Hematopoietic multipotent progenitor cell treated with erythropoietin and hydrocortisone succinate and interleukin-3 and kit ligand, for 17 days (in vitro differentiated cells): ENCODE data around the gene DIP2A.

Source experiments
- DNase-seq: peaks from one replicate; pipeline ENCODE4 v3.0.0-alpha.2; 2015; ENCODE audit warnings: low spot score

The DIP2A gene, protein sequence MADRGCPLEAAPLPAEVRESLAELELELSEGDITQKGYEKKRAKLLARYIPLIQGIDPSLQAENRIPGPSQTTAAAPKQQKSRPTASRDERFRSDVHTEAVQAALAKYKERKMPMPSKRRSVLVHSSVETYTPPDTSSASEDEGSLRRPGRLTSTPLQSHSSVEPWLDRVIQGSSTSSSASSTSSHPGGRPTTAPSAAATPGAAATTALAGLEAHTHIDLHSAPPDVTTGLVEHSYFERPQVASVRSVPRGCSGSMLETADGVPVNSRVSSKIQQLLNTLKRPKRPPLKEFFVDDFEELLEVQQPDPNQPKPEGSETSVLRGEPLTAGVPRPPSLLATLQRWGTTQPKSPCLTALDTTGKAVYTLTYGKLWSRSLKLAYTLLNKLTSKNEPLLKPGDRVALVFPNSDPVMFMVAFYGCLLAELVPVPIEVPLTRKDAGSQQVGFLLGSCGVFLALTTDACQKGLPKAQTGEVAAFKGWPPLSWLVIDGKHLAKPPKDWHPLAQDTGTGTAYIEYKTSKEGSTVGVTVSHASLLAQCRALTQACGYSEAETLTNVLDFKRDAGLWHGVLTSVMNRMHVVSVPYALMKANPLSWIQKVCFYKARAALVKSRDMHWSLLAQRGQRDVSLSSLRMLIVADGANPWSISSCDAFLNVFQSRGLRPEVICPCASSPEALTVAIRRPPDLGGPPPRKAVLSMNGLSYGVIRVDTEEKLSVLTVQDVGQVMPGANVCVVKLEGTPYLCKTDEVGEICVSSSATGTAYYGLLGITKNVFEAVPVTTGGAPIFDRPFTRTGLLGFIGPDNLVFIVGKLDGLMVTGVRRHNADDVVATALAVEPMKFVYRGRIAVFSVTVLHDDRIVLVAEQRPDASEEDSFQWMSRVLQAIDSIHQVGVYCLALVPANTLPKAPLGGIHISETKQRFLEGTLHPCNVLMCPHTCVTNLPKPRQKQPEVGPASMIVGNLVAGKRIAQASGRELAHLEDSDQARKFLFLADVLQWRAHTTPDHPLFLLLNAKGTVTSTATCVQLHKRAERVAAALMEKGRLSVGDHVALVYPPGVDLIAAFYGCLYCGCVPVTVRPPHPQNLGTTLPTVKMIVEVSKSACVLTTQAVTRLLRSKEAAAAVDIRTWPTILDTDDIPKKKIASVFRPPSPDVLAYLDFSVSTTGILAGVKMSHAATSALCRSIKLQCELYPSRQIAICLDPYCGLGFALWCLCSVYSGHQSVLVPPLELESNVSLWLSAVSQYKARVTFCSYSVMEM (N-terminal part only)

DNA sequence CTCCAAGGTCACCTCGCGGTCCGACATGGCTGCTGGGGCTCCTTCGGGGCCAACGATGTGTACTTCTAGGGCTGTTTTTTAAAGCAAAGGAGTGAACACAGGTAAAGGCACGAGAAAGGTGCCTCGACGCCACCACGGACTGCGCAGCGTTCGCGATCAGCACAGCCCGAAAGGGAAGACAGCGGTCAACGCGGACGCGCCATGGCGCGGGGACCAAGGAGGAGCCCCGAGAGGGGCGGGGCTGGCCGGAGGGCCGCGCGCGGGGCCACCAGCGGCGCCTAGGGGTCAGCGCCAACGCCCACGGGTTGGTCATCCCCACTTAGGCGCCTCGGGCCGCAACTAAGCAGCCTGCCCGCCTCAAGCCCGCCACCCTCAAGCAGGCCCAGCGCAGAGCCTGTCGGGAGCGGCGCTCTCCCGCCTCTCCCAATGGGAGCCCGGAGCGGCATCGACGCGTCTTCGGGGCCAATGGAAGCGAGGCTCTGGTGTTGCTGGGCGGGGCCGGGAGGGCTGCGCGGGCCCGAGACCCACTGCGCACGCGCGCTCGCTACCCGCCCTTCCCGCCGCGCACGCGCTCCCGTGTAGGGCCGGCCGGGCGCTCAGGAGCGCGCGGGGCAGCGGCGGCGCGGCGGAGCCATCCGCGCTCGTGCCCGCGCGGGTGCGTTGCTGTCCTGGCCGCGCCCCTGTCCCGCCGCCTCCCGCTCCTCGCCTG, at the start of gene DIP2A:
Gene DIP2A, plus strand, starts transcription at position 577 of the 709 bp plus-strand sequence. CDS start 241 bp downstream, outside the sequence.
- DNase-seq = peak; percentile 98

DNA sequence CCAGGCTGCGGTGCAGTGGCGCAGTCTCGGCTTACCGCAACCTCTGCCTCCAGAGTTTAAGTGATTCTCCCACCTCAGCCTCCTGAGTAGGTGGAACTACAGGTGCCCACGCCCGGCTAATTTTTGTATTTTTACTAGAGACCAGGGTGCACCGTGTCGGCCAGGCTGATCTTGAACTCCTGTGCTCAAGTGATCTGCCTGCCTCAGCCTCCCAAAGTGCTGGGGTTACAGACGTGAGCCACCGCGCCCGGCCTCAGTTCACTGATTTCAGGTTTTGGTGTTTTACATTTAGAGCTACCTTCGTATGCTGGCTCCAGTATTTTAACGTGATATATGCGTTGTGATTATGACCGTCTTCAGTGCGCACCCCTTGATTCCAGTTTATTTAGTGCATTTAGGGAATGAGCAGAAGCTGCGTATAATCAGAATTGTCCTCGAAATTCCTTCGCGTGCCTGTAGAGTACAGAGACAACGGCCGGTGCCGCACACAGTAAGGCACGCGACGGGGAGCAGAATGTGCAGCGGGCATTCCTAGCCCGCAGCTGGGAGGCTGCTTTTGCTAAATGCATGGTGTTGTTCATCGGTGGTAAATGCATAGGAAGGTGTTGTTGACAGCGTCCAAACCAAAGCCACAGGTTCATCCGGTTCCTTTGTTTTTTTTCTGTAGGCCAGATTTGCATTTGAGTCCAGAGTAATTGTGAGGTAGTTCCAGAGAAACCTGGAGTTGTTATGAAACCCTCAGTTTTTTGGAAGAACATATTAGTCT, 48.9 kb upstream of the DIP2A start:
- DNase-seq = no peak

DNA sequence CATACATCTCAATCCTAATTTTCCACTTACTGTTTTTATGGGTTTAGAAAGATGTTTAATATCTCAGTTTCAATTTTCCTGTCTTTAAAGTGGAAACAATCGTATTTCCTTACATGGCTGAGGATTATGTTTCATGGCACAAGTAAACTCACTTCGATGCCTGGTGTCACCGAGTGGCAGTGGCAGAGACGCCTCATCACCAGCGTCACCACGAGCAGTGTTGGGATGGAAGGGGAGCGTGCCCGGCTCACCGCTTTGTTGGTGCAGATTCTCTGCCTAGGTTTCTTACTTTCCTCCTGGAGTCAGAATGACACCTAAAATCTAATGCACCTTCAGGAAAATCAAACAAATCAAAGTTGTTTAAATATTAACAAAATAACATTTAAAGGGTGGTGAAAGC, 48.2 kb upstream of the DIP2A start:
- DNase-seq = no peak

DNA sequence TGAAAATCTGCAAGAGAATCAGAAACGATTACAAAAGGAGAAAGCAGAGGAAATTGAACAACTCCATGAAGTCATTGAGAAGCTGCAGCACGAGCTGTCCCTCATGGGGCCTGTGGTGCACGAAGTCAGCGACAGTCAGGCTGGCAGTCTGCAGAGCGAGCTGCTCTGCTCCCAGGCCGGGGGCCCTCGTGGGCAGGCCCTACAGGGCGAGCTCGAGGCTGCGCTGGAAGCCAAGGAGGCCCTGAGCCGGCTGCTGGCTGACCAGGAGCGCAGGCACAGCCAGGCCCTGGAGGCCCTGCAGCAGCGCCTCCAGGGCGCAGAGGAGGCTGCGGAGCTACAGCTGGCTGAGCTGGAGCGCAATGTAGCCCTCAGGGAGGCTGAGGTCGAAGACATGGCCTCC, 47.5 kb upstream of the DIP2A start:
- DNase-seq = no peak

DNA sequence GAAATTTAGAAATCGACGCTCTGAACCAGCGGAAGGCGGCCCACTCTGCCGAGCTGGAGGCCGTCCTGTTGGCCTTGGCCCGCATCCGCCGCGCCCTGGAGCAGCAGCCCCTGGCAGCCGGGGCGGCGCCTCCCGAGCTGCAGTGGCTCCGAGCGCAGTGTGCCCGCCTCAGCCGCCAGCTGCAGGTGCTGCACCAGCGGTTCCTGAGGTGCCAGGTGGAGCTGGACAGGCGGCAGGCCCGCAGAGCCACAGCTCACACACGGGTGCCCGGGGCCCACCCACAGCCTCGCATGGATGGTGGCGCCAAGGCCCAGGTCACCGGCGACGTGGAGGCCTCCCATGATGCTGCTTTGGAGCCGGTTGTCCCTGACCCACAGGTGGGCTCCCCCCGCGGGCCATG, 47.0 kb upstream of the DIP2A start:
- DNase-seq = no peak

DNA sequence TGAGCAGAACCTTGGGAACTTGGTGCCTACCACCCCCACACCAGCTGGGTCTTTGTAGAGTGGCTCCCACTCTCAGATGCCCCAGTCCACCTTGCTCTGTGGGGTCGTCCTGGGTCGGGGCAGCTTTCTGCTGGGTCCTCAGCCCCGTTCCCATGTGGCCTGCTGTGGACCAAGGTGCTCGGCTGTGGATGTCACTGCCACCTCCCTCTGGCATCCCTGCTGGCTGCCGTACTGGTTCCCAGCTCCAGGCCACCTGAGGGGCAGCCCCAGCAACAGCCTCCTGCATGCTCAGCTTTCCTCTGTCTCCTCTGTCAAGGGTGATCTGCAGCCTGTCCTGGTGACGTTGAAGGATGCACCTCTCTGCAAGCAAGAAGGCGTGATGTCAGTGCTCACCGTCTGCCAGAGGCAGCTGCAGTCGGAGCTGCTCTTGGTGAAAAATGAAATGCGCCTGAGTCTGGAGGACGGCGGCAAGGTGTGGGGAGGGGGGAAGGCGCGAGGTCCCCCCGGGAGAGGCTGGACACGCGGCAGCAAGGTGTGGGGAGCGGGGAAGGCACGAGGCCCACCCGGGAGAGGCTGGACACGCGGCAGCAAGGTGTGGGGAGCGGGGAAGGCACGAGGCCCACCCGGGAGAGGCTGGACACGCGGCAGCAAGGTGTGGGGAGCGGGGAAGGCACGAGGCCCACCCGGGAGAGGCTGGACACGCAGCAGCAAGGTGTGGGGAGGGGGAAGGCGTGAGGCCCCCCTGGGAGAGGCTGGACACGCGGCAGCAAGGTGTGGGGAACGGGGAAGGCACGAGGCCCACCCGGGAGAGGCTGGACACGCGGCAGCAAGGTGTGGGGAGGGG, 45.9 kb upstream of the DIP2A start:
- no peak for DNase-seq

DNA sequence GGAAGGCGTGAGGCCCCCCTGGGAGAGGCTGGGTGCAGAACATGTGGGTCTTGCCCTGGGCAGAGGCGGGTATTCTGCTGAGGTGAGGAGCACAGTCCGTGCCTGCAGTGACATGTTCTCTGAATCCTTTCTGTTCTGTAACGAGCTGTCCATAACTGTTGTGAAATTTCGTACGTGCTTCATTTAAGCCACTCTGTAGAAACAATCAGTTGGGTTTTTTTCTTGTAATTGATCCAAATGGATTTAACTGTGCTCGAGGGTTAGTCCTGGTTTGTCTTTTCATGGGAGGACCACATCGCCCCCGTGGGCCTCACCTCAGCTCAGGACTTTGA, 45.4 kb upstream of the DIP2A start:
- no peak for DNase-seq

DNA sequence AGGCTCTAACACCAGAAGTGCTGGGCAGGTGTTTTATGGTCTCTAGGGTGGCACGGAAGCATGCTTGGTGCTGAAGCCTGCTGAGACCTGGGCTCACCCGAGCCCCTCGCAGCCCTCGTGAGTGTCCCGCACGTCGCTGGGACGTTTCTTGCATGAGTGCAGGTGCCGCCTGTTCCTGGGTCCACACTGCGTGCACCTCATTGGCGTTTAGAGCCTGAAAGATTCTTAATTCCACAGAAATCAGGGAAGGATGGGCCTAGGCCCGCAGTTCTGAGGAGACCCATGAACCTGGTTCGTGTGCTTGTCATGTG, 43.8 kb upstream of the DIP2A start:
- DNase-seq = no peak

DNA sequence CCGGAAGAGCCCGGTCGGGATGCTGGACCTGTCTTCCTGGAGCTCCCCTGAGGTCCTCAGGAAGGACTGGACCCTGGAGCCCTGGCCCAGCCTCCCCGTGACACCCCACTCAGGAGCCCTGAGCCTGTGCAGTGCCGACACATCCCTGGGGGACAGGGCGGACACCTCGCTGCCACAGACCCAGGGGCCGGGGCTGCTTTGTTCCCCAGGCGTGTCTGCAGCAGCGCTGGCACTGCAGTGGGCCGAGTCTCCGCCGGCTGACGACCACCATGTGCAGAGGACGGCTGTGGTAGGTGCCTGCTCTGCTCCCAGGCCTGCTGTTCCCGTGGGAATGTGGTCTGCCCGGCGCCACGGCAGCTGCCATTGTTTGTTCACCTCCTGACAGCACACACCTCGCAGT, 42.1 kb upstream of the DIP2A start:
- DNase-seq = no peak

DNA sequence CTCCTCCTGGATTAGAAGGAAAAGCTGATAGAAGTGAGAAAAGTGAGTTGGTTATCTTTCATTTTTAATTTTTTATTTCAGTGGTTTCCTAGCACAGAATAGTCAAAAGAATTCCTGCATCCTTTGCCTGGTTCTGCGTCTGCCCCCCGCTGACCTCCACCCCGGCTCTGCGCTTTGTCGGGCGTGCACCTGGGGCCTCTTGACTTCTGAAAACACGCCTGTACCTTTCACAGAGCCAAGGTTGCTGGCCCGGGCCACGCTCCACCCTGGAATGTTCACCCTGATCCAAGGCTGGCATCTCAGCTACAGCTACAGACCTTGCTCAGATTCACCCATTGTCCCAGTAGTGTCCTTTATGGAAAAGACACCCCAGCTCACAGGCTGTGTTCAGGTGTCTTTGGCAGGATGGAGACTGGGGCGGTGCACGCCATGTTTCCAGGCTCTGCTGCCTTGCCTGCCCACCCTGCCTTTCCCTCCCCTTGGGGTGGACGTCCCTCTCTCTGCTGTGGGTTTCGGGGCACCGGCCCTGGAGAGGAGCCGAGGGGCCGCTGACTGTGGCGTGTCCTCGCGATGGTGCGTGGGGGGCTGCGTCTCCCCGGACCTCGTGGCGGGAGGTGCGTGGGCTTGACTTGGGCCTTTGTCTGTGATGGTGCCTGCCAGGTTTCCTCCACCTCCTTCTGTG, 40.3 kb upstream of the DIP2A start:
- DNase-seq = no peak

DNA sequence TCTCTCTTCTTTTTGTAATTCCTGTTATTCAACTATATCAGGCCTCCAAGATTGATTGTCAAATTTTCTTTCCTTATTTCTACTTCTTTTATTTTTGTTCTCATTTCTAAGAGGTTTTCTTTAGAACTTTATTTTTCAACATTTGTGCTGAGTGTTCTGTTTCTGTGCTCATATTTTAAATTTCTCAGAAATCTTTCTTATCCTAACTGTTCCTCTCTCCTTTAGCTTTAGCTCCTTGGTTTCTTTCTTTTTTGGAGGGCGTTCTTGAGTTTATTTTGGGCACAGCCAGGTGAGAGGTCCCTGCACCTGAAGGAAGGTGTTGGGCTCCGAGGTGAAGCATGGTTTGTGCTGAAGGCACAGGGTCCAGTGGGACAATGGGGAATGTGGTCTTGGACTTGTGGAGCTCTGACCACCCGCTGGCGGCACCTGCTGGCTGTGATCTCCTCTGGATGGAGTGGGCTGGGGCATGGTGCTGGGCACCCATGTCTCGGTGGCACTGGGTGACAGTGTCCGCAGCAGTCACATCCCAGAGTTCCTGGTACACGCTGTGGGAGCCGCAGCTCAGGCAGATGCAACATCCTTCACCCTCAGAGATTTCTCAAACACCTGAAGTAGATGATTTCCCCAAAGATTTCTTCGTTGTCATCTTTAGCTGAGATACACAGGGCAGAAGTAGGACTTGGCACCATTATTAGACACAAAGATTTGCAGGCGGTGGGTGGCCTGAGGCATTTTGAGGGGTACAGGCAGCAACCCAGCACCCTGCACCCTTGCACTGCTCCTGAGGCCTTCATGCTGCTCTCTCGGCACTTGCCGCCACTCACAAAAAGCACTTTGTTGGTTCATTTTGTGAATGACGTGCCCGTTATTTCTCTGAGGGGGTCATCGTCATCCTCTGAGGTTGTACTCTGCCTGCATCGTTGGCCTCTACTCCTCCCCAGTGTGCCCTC, 38.2 kb upstream of the DIP2A start:
- DNase-seq = no peak

DNA sequence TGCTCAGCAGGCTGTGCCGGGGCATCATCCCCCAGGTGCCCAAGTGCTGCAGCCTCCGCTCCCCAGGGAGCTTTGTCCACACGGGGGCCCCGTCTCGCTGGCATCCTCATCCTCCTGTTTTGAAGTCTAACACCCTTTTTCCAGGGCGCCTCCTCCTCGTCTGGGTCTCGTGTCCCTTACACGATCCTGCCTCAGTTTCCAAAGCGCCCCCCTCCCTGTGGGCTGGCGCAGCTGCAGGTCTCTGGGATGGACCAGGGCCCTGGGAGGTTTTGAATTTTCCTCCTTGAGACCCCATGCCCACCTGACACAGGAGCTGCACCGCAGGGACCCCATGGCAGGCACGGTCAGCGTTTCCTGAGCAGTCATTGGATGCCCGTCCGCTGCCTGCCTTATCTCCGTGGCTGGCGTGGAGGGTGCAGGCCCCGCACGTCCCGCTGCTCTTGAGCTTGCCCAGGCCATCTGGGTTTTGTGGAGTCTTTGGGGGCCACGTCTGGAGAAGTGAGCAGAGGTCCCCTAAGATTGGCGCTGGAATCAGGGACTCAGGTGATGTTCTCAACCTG, 37.4 kb upstream of the DIP2A start:
- DNase-seq = no peak

DNA sequence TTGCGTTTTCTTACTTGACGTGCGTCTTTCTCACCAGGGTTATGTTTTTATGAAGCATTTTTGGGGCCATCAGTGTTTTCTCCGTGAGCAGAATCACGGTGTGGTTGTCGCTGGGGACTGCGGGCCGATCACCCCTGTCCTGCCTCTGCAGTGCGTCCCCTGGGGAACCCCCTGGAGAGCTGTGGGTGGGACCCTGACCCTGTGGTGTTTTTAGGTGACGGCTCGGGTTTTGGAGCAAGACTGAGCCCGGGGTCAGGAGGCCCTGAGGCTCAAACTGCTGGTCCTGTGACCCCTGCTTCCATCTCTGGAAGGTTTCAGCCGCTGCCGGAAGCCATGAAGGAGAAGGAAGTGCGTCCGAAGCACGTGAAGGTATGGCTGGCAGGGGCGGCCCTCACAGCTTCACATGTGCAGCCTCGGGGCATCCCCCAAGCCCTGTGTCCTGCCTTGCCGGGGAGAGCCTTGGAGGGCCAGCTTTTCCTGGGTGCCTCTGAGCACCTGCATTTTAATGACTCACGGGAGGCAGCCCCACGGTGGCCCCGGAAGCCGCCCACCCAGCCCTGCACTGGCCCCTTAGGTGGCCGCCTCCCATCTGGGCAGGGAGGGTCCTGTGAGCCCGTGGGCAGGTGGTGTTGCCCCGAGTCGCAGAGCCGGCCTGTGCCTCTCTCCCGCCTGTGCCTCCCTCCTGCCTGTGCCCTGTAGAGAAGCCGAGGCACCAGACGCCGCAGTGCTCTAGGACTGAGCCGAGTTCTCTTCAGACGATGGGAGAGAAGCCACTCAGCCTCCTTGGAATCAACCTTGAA, 36.7 kb upstream of the DIP2A start:
- no peak for DNase-seq

DNA sequence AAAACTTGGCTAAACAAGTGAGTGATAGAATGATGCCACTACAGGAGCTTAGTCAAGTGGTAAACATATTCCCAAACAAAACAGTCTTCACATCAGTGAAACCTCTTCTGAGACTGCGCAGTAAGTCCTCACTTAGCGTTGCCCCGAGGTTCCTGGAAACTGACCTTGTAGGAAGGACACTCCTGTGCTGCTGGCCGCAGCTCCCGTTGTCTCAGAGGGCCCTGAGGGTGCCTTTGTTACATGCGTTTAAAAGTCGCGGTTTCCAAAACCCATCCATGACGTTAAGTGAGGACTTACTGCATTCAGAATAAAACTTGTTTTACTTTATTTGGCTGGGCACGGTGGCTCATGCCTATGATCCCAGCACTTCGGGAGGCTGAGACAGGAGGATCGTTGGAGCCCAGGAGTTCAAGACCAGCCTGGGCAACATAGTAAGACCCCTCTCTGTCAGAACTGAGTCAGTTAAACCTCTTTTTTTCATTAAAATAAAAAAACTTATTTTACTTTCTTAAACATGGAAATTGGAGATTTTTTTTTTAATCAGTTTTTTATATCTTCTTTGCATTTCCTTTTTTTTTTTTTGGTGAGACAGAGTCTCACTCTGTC, 36.0 kb upstream of the DIP2A start:
- DNase-seq = no peak

DNA sequence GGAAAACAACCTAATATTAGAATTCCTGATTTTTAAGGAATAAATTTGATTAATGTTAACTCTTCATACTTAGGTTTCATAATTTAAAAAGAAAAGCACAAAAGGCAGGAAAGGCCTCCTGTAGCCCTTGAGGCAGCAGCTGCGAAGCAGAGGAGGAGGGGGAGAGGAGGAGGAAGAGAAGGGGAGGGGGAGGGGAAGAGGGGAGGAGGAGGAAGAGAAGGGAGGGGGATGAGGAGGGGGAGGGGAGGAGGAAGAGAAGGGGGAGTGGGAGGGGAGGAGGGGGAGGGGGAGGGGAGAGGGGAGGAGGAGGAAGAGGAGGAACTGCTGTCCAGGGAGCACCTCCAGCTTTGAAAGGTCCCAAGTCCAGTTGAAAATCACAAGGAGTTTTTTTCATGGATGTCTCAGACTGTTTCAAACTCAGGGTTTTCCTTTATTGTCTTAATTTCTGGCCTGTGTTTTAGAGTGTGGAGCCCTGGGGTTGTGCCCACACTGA, 35.1 kb upstream of the DIP2A start:
- no peak for DNase-seq

DNA sequence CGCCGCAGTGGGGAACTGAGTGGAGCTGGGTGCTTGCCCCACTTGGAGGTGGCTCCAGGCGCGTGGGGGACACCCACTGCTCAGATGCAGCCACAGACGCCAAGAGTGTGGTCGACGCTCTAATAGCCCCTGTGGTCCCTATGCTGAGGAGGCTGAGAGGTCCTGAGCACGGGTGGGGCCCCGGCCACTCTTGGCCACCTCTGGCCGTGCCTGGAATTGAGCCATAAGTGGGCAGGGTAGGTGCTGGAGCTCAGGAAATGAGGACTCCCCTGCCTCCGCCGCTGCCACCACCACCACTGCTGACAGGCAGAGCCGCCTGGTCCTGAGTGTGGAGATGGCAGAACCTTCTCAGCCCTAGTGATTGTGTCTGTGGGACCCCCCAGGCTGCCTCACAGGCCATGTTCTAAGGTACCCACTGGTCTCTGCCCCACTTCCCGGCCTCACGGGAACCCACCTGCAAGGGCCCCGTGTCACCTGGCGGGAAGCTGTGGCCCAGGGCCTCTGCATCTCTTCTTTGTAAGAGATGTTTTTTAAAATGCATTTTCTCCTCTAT, 34.6 kb upstream of the DIP2A start:
- no peak for DNase-seq

DNA sequence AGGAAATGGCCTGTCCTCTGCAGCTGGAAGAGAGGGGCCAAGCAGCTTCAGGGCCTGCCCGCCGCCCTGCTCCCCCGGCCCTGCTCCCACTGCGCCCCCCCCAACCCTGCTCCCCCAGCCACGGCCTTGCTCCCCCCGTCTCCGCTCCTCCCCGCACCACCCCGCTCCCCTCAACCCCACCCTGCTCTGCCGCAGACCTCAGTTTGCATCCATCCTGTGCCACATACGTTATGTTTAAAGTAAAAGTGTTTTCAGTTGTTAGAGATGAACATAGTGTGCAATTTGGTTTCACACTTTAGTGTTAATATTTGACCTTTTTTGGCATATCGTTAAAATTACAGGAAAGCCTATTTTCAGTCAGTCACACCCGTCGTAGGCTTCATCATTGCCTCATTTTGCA, 34.1 kb upstream of the DIP2A start:
- no peak for DNase-seq
